ENCODE measurements around the gene PAWR. TPM values are rescaled to one million over a fixed set of nuclear protein-coding genes. Genes with fewer than 3 reads are reported as not detected.
A peak's percentile ranks its signal among the peaks of the same experiment; 100 is the strongest.

Gene PAWR
- total and polyA plus RNA-seq, 2 of the 13 experiments (the other 11 are each of a cell fraction or from before 2014, with no cell fraction given) = 29.1 to 36.1 TPM

GRCh38 chr12:79547735-79548609 lies 142.8 kb downstream of the PAWR start (continued):
- peak; percentile 17; the same call in 1 of the 2 replicates for TF ChIP-seq SMAD3 (CRISPR knock-in tag; IDR thresholded peaks at IDR 0.05)
- peak; percentile 91 for TF ChIP-seq HDAC2 (CRISPR knock-in tag; IDR thresholded peaks at IDR 0.05)
- TF ChIP-seq SP1 (IDR thresholded peaks at IDR 0.05) = no peak
- TF ChIP-seq SP1 (CRISPR knock-in tag; IDR thresholded peaks at IDR 0.05) = no peak
- no peak for TF ChIP-seq BRF2 (CRISPR knock-in tag; IDR thresholded peaks at IDR 0.05)
- no peak for TF ChIP-seq ZNF570 (CRISPR knock-in tag; IDR thresholded peaks at IDR 0.05; ENCODE audit: borderline replicate concordance)
- peak; percentile 97 for TF ChIP-seq FOXP4 (CRISPR knock-in tag; IDR thresholded peaks at IDR 0.05)
- 0 out of 2 replicates have a peak, but pooled peaks have one; percentile 25 for TF ChIP-seq SMYD3 (CRISPR knock-in tag; IDR thresholded peaks at IDR 0.05)
- TF ChIP-seq SNAPC4 (CRISPR knock-in tag; IDR thresholded peaks at IDR 0.05) = no peak
- no peak for TF ChIP-seq ZBTB8A (CRISPR knock-in tag; IDR thresholded peaks at IDR 0.05; ENCODE audit: borderline replicate concordance, low read depth)
- TF ChIP-seq ATRX (CRISPR knock-in tag; IDR thresholded peaks at IDR 0.05; ENCODE audit: borderline replicate concordance) = no peak
- peak; percentile 40; the same call in 1 of the 2 replicates for TF ChIP-seq NR2F6 (IDR thresholded peaks at IDR 0.05)
- peak; percentile 56 for TF ChIP-seq NR2F6 (CRISPR knock-in tag; IDR thresholded peaks at IDR 0.05)
- peak; percentile 43; the same call in 1 of the 2 replicates for TF ChIP-seq SP5 (CRISPR knock-in tag; IDR thresholded peaks at IDR 0.05; ENCODE audit: borderline replicate concordance, low read depth)
- TF ChIP-seq MBD4 (IDR thresholded peaks at IDR 0.05; ENCODE audit: borderline replicate concordance, low read length) = 0 out of 2 replicates have a peak, but pooled peaks have one; percentile 67
- TF ChIP-seq SP140L (CRISPR knock-in tag; IDR thresholded peaks at IDR 0.05; ENCODE audit: borderline replicate concordance) = no peak
- TF ChIP-seq ZFY (CRISPR knock-in tag; IDR thresholded peaks at IDR 0.05) = no peak; the same call in 1 of the 2 replicates
- no peak for TF ChIP-seq ZNF557 (CRISPR knock-in tag; IDR thresholded peaks at IDR 0.05)
- no peak for TF ChIP-seq ZBTB14 (CRISPR knock-in tag; IDR thresholded peaks at IDR 0.05)
- no peak; a peak in 1 of 4 replicates for TF ChIP-seq MAFK (conservative IDR thresholded peaks at IDR 0.05 in 1 of 2, IDR thresholded peaks at IDR 0.05 in 1 of 2; ENCODE audit: low read length in 2 of 2)
